GM23338 (cell line): ENCODE results near the gene MAP4.

Experiments
- CTCF ChIP-seq, 2 experiments: fragments of 200-600 bp in 1 of 2; sonication (generic) in 1 of 2; conservative IDR thresholded peaks; 2 replicates each; pipeline versions ENCODE4 v1.5.1 to v1.6.1; 2016 to 2017; ENCODE audit warnings: antibody characterized with exemption in 2 of 2, low read depth in 2 of 2, mild to moderate bottlenecking in 2 of 2, moderate library complexity in 1 of 2
- POLR2AphosphoS5 ChIP-seq: IDR thresholded peaks from 2 replicates; pipeline ENCODE4 v1.6.1; 2016; ENCODE audit warnings: antibody characterized with exemption, low read depth

- TF ChIP-seq POLR2AphosphoS5 (no peak), CTCF (conservative IDR thresholded peaks at IDR 0.05; ENCODE audit: low read depth in 2 of 2) (no peak)
Measured at GRCh38 chr3:47890828-47891612, 125.2 kb downstream of the MAP4 start.
